ENCODE measurements around the gene GOSR1.
"Not testable (repeated sequence)": the region's sequence is repeated elsewhere in the genome, so short reads cannot be mapped to it uniquely, and the experiment has no call there.

The GOSR1 gene

DNA sequence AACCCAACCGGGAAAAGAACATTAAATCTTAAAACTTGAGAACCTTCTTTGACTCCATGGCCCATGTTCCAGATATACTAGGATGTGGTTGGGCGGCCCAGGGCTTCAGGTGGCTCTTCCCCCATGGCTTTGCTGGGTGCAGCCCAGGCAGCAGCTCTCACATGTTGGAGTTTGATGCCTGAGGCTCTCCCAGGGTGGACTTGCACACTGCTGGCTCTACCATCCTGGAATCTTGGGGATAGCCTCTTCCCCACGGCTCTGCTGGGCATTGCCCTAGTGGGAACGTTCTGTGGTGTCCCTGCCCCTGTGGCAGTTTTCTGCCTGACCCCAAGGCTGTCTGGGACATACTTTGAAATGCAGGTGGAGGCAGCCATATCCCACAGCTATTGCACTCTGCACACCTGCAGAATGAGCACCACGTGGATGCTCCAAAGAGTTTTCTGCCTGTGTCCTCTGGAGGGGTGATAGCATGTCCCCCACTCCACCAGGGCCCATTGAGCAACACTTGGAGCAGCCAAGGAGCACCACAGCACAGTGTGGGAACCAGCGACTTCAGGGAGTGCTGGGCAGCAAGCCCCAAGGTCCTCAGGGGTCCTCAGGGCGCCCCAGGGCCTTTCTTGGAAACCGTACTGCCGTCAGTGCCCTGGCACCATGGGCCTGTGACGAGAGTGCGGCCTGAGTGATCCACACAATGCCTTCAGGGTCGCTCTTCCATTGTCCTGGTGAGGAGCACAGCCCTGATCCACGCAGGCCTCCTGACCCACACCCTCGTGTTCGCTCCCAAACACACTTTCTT is 70.8 kb downstream of the GOSR1 start:
- DNase-seq = no peak

DNA sequence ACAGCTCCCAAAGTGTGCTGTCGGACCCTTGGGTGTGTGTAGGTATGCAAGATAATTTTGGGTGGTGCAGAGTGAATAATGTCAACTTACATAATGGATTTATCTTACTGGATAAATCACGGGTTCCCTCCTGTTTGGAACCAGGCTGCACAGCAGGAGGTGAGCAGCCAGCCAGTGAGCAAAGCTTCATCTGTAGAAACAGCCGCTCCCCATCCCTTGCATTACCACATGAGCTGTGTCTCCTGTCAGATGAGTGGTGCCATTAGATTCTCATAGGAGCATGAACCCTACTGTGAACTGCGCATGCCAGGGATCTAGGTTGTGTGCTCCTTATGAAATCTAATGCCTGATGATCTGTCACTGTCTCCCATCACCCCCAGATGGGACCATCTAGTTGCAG is 72.0 kb downstream of the GOSR1 start:
- DNase-seq = not testable (repeated sequence)

DNA sequence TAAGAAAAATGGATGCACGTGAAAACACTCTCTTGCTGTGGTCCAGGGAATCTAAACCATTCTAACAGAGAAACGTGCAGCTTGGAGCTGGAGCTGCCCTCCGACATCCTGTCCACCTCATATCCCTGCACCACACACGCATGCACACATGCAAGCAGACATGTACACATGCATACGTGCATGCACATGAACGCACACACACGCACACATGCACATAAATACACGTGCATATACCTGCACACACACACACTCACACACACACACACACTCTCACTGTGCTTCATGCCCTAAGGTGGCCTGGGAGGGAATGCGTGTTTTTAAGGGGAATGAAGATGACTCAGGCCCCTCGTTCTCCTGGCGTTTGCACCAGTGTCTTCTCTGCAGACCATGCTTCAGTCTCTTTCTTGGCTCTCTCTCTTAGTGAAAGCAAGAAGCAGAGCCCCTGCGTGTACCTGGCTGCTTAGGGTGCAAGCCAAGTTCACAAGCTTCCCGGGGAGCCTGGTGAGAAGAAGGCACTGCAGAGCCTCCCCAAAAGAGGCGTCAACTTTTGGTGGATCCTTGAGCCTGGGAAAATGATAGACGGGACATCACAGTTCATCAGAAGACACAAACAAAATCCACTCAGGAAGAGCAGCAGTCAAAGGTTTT is 72.8 kb downstream of the GOSR1 start:
- DNase-seq = no peak

DNA sequence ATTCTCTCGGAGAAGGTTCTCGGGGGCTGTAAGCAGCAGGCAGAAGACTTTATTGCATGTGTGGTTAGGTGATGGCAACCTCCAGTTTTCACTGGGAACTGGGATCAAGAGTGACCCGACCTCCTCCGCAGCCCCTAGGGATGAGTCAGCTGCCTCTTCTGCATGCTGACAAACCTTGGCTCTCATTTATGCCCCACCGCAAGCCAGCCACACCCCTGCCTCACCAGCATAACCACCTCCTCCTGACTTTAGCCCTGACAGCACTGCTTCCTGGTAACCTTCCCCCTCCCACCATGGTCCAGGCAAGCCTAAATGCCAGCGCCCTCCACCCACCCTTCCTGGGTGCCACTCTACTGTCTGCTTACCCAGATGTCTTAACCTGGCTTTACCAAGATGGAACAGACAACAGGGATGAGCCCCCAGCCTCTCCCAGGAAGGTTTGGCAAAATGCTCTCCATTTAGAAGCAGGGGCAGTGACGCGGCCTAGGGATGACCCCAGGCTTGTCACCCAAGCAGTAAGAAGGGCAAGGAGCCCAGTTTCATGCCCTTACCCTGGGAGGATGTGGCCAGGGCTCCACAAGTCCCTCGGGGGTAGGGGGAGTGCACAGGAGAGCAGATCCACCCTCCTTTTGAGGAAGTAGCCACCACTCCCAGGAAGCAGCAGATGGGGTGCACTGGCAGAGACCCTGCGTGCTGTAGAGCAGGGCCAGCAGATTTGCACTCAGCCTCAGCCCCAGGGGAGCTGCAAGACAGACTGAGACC is 73.5 kb downstream of the GOSR1 start:
- no peak for DNase-seq

DNA sequence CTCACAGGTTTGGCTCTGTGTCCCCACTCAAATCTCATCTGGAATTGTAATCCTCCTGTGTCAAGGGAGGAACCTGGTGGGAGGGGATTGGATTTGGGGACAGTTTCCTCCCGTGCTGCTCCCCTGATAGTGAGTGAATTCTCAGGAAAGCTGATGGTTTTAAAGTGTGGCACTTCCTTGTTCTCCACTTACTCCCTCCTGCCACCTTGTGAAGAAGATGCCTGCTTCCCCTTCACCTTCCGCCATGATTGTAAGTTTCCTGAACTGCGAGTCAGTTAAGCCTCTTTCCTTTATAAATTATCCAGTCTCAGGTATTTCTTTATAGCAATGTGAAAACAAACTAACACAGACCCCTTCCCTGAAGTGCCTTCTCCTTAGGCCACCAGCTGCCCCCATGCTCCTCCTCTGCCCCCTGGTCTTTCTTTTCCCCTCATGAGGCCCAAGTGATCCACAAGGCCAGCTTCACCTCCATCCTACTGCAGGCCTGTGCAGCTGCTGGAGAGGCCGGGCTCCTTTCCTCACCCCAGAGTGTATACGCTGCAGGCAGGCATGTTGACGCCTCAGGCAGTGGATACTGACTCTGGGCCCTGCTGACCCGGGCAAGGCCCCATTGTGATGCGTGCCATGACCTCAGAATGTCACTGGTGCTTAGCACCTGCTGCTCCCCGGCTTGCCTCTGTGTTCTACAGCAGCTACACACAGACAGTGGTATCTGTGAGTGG is 74.2 kb downstream of the GOSR1 start:
- not testable (repeated sequence) for DNase-seq

DNA sequence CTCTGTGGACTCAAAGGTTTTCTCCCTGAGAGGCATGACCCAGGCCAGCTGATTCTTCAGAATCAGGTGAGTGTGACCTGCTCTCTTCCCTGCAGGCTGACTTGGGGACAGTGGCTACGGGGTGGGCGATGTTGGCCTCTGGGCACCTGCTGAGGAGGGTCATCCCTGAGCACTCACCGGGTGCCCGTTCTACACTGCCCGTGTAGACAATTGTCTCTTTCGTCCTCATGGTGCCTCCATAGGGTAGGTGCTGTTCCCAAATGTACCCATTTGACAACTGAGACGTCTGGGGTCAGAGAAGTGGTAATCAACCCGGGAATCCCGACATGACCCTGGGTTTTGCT is 74.8 kb downstream of the GOSR1 start:
- no peak for DNase-seq

DNA sequence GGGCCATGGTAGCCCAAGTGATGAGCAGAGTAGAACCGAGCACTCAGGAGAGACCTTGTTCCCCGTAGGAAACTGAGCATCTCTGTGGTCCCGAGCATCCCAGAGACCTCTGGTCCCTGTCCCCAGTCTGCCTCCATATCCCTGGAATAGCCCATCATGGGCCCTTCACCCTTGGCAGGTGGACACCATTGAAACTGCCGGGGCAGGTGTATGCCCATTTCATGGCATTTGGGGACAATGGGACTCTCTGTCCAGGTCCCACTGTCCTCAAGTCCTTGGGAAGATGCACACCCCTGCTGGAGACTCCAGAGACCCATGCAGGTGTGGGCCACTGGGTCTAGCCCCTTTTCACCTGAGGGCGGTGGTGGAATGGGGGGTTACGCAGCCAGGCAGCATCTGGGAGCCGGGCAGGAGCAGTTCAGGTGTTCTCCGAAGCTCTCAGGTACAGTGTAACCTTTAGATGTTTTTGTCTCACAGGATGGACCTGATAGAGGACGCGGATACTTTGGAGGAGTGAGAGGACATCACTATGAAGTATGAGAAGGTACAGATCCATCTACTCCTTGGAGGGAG is 75.9 kb downstream of the GOSR1 start:
- DNase-seq = no peak

DNA sequence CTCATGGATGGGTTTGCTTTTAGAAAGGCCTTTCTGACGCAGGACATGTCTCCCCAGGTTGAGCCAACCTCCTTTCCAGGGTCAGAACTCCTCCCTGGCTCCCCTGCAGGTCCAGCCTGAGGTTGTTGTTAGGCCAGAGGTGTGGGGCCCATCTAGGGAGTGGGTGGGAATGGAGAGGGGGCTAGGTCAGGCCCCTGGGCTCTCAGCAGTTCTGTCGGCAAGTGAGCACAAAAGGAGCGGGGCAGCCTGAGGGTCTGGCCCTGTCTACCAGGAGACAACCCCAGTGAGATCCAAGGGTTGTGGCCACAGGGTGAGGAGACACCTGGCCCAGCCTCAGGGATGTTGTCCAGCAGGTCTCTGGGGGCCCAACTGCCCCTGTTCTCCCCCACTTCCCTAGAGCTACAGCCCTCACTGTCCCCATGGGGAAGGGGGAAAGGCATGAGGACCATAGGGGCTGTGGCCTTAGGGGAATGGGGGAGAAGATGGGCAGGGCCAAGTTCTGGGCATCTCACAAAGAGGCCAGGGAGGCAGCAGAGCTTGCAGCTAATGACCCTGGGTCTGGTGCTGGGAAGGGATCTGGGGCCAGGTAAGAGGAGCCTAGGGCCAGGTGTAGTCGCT is 76.7 kb downstream of the GOSR1 start:
- DNase-seq = not testable (repeated sequence)

DNA sequence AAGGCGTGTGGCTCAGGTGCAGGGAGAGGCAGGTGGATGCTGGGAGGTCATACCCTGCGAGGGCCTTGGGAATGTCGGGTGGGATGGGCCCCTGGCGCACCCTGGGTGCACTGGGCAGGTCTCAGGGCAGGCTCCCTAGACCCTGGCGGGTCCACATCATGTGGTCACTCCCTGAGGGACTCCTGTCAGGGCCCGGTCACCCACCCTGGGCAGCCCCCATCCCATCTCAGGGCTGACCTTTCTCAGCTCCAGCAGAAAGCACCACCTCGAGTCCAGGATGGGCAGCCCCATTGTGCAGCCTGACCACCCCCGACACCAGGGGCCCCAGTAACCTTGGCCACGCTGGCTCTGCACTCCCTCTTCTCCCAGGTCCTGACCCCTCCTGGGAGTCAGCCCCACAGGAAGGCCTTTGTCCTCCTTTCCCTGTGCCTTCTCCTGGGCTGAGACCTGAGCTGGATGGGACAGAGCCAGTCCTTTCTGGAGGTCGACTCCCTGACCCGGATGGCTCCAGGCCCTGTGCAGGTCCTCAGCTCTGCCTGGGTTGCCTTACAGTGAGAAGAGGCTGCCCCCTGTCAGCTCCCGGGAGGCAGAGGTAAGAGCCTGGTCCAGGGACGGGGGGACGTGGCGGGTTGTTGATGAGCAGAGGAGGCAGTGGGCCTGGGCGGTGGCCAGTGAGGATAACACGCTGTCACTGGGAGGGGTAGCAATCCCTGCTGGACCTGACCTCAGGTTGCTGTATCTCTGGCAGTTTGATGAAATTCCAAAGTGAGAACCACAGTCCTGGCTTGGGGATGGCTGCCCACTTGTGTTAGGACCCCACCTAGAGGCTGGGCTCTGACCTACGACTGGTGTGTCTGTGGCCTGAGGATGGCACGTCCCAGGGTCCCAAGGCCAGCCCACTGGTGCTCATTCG is 77.9 kb downstream of the GOSR1 start:
- no peak for DNase-seq

DNA sequence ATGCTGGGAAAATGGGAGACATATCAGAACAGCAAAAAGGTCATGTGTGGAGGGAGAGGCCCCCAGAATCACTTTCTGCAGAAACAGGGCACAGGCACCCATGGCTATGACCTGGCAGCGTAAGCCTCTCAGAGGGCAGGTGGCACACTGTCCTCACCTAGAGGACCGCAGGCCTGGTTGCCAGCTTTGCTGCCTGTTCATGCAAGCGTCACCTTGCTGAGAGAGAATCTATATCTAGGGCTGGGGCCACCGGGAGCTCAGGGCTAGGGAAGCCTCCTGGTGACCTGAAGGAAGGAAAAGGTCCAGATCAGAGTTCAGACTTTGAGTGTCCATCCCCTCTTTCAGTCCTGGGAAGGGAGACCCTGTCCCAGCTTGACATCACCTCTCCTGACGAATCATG is 78.7 kb downstream of the GOSR1 start:
- DNase-seq = no peak

DNA sequence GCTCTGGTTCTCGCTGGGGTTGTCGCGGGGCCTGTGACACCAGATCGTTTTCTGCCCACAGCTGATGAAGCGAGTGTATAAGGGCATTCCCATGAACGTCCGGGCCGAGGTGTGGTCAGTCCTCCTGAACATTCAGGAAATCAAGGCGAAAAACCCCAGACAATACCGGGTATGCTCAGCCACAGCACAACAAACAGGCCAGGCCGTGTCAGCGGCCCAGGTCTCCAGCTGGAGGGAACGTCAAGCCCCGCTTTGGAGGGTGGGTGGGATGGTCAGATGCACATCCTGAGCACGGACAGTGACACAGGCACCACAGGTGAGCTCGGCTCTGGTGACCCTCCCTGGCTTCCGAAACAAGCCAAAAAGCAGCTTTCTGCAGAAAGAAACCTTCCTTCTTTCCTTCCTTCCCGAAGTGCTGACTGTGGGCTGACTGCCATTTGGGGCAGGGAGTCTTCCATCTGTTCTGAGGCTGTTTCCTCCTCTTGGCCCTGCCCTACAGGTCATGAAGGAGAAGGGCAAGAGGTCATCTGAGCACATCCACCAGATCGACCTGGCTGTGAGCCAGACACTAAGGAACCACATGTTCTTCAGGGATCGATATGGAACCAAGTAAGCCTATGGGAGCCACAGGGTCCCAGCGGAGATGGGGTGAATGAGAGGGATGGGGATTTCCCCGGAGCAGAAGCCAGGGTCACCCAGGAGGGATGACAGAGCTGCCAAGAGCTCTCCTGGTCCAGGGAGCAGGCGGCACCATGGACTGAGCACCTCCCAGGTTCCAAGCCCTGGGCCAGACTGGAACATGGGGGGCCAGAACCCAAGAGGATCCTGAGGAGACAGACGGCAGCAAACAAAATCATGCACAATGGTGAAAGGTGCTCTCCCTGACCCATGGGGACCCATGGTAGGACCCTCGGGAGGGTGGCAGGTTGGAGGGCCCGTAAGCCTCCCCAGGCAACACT is 79.4 kb downstream of the GOSR1 start:
- no peak for DNase-seq

DNA sequence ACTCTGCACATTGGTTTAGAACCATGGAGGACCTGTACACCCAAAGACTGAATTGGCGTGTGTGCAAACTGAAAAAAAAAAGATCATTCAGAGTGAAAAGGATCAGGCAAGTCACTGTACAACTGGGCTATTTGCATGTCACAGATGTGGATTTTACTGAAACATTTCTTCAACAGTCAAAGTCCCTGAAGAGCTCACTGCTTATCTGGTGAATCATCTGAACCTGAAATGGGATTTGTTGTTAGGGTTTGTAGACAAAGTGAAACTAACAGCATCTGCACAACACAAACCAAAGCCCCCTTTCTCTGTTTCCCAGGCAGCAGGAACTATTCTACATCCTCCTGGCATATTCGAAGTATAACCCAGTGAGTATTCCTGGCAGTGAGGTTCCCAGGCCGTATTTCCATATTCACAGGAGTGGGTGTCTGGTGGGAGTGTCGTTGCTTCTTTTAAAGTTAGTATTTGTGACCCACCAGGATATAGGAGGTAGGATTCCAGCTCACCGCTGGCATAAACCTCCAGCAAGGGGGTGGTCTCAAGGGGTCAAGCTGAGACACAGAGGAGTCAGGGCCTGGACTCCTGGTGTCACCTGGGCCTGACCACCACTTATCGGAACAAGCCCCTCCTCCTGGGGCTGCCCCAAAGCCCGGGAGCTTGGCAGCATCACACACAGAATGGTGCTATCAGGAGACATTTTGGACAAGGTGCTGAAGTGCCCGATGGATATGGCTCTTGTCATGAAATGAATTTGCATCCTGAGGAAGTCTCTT is 80.9 kb downstream of the GOSR1 start:
- DNase-seq = no peak

DNA sequence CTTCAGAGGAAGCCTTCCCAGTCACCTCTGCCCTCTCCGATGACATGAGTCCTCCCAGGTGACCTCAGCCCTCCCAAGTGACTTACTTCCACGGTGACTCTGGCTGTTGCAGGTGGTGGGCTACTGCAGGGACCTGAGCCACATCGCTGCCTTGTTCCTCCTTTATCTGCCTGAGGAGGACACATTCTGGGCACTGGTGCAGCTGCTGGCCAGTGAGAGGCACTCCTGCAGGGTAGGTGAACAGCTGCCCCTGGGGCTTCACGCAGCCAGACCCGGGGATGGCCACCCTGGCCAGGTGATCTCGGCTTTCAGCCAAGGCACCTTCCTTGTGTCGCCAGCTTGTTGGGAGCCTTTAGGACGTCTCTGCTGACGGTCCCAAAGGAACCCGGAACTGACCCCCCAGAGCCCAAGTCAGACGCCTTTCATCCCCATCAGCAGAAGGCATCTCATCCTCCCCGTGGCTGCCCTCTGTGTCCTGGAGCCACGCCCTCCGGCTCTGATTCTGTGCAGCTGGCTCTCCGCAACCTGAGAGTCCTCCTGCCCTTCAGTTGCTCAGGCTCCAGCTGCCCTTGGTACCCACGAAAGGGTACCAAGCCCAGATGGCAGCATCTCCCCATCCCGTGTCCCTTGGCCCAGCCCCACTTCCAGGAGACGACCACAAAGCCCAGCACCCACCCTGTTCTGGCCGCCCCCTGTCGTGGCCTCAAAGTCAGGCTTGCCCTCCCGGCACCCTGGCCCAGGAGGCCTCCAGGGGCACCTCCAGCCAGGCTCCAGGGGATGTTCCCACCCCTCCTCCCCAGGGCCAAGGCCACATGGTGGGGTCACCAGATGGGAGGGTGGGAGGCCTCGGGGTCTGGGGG is 81.7 kb downstream of the GOSR1 start:
- DNase-seq = no peak

DNA sequence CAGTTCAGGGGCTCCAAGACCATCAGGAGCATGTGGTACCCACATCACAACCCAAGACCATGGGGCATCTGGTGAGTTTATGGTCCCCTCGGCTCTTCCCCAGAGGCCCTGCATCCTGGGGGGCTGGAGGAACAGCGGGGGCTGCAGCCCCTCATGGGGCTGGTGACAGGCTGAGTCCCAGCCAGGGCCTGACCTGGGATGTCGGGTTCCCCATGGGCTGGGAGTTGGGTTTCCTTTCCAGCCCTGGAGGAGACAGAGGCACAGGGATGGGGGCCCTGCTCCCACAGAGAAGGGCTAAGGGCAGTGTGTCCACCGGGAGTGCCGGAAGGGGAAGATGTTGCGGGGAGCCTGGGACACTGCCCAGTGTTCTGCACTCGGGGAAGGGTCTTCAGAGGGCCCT is 82.4 kb downstream of the GOSR1 start:
- no peak for DNase-seq

DNA sequence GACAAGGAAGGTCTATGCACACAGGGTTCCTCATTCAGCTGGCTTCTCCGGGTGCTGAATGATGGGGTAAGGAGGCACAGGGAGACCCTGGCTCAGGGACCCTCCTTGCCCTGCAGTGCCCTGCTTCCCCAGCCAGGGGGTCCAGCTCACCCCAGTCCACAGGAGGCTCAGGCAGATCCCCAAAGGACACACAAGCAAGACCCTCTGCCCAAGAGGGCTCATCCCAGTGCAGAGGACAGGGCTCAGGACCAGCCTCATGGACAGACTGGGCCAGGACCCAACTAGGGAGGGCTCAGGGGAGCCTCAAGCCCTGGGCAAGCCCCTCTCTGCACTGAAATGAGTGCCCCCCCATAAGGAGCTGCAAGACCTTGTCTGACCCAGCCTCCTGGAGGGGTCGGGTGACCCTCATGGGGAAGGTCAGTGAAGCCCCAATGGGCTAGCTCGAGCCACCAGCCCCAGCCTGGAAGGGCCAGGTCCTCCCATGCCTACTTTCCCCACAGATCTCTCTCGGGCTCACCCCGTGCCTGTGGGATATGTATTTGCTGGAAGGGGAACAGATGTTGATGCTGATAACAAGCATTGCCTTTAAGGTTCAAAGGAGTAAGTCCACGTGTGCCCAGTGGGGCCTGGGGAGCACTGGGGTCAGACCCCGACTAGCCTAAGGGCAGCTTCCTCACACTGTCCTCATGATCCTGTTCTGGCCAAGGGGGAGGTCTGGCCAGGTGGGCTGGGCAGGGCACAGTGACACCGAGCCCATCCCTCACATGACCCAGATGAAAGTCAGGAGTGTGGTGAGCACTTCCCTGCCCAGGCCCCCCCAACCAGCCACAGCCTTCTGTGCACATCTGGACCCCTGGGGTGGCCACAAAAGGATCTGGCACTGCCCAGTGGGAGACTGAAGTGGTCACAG is 83.2 kb downstream of the GOSR1 start:
- not testable (repeated sequence) for DNase-seq

DNA sequence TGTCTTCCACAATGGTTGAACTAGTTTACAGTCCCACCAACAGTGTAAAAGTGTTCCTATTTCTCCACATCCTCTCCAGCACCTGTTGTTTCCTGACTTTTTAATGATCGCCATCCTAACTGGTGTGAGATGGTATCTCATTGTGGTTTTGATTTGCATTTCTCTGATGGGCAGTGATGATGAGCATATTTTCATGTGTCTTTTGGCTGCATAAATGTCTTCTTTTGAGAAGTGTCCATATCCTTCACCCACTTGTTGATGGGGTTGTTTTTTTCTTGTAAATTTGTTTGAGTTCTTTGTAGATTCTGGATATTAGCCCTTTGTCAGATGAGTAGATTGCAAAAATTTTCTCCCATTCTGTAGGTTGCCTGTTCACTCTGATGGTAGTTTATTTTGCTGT is 84.6 kb downstream of the GOSR1 start:
- not testable (repeated sequence) for DNase-seq

Measured in activated CD4-positive, alpha-beta T cell treated with anti-CD3 and anti-CD28 coated beads, Interleukin-2, amount 50 U/mL, for 16 hours (primary cell).